HG02973 (cell line): ENCODE data around the gene CPT1C.

Experiments used
- ATAC-seq: cut with Tn5 transposase; IDR thresholded peaks from one replicate; pipeline ENCODE4 v1.9.1; 2021; ENCODE audit warnings: moderate library complexity; ENCODE audit not compliant: unreplicated experiment

Gene CPT1C

GRCh38 chr19:49660338-49660961 is 30.5 kb upstream of the CPT1C start:
- no peak for ATAC-seq

- no peak for ATAC-seq
Observed at GRCh38 chr19:49662011-49662410, 28.9 kb upstream of the CPT1C start.

GRCh38 chr19:49663224-49663623 is 27.7 kb upstream of the CPT1C start:
- ATAC-seq = no peak

GRCh38 chr19:49664171-49665035 is 26.5 kb upstream of the CPT1C start:
- ATAC-seq = no peak

GRCh38 chr19:49665036-49665350 is 25.9 kb upstream of the CPT1C start:
- no peak for ATAC-seq

- ATAC-seq = peak; percentile 74
Observed at GRCh38 chr19:49665351-49666119, 25.4 kb upstream of the CPT1C start, which contains the start of the genes BCL2L12 and IRF3. Gene BCL2L12 (plus strand): TSS chr19:49665933. CDS start chr19:49666693, 760 bp downstream. Gene IRF3 (minus strand): TSS chr19:49665857. CDS start chr19:49664838, 1,019 bp downstream.

- no peak for ATAC-seq
Observed at GRCh38 chr19:49666120-49666444, 24.8 kb upstream of the CPT1C start.

- no peak for ATAC-seq
Observed at GRCh38 chr19:49667473-49667872, 23.4 kb upstream of the CPT1C start.

- ATAC-seq = no peak
Observed at GRCh38 chr19:49669516-49669915, 21.4 kb upstream of the CPT1C start.

- ATAC-seq = no peak
Observed at GRCh38 chr19:49672131-49672919, 18.6 kb upstream of the CPT1C start.

GRCh38 chr19:49676136-49676783 is 14.7 kb upstream of the CPT1C start:
- no peak for ATAC-seq

GRCh38 chr19:49676784-49677230 is 14.1 kb upstream of the CPT1C start:
- peak; percentile 59 for ATAC-seq

- ATAC-seq = no peak
Observed at GRCh38 chr19:49677231-49677900, 13.6 kb upstream of the CPT1C start, which contains the start of gene PRMT1. Gene PRMT1 (plus strand): TSS chr19:49677271. CDS start chr19:49677281, 10 bp downstream.

- no peak for ATAC-seq
Observed at GRCh38 chr19:49677901-49678674, 12.8 kb upstream of the CPT1C start.

GRCh38 chr19:49678985-49679770 is 11.7 kb upstream of the CPT1C start:
- no peak for ATAC-seq

GRCh38 chr19:49679771-49680413 is 11.0 kb upstream of the CPT1C start:
- ATAC-seq = no peak
